ENCODE data around the gene SMC2.

GRCh38 chr9:104118916-104119315 lies 24.8 kb downstream of the SMC2 start:
- TF ChIP-seq CTCF (conservative IDR thresholded peaks at IDR 0.05), result no peak
- no peak for TF ChIP-seq ZFX (IDR thresholded peaks at IDR 0.05)

All from C4-2B (cell line).